GM23338 (cell line): ENCODE measurements around the gene ZNF778. TPM values are rescaled to one million over a fixed set of nuclear protein-coding genes. Genes with fewer than 3 reads are reported as not detected.

ENCODE experiments used
- ATAC-seq: fragments of 200-7000 bp; cut with Tn5 transposase; 3 replicates; pipeline ENCODE4 v1.9.1; 2020
- DNase-seq: peaks from one replicate; pipeline ENCODE4 v3.0.0-alpha.2; 2015; ENCODE audit warnings: low spot score
- H2AFZ ChIP-seq: fragments of 200-600 bp; sonication (generic); 2 replicates; pipeline ENCODE4 v1.8.0; 2016; ENCODE audit warnings: antibody characterized with exemption, mild to moderate bottlenecking, moderate library complexity
- H3F3A ChIP-seq: fragments of 200-600 bp; sonication (generic); replicated peaks from 2 replicates; pipeline ENCODE4 v1.8.0; 2017; ENCODE audit warnings: antibody characterized with exemption, mixed run types, low read depth
- H3K27ac ChIP-seq: fragments of 200-600 bp; sonication (generic); 2 replicates; pipeline ENCODE4 v1.6.1; 2016; ENCODE audit warnings: low read depth
- H3K27me3 ChIP-seq: fragments of 200-600 bp; sonication (generic); 2 replicates; pipeline ENCODE4 v1.8.0; 2016; ENCODE audit warnings: mild to moderate bottlenecking, mixed run types, moderate library complexity; ENCODE audit not compliant: insufficient read depth
- H3K36me3 ChIP-seq: fragments of 200-600 bp; sonication (generic); 2 replicates; pipeline ENCODE4 v1.8.0; 2016; ENCODE audit warnings: mild to moderate bottlenecking; ENCODE audit not compliant: insufficient read depth
- H3K4me1 ChIP-seq: fragments of 200-600 bp; sonication (generic); 2 replicates; pipeline ENCODE4 v1.8.0; 2016; ENCODE audit warnings: mild to moderate bottlenecking, moderate library complexity; ENCODE audit not compliant: insufficient read depth
- H3K4me2 ChIP-seq: fragments of 200-600 bp; sonication (generic); 2 replicates; pipeline ENCODE4 v1.7.1; 2017; ENCODE audit warnings: mixed run types
- H3K4me3 ChIP-seq: fragments of 200-600 bp; sonication (generic); 2 replicates; pipeline ENCODE4 v1.6.1; 2016; ENCODE audit warnings: mixed run types
- H3K79me2 ChIP-seq: fragments of 200-600 bp; sonication (generic); replicated peaks from 2 replicates; pipeline ENCODE4 v1.8.0; 2017; ENCODE audit warnings: mild to moderate bottlenecking; ENCODE audit not compliant: insufficient read depth
- H3K9me2 ChIP-seq: fragments of 200-600 bp; sonication (generic); 2 replicates; pipeline ENCODE4 v1.8.0; 2017; ENCODE audit not compliant: insufficient read depth
- H4K20me1 ChIP-seq: fragments of 200-600 bp; sonication (generic); replicated peaks from 2 replicates; pipeline ENCODE4 v1.8.0; 2017; ENCODE audit warnings: mild to moderate bottlenecking; ENCODE audit not compliant: insufficient read depth
- H3K27ac Mint-ChIP-seq: 2 replicates; pipeline ENCODE4 v1.8.0; 2020; ENCODE audit warnings: inconsistent platforms, mild to moderate bottlenecking, moderate library complexity, mixed read lengths
- H3K27me3 Mint-ChIP-seq: 3 replicates; pipeline ENCODE4 v1.8.0; 2022; ENCODE audit warnings: low read depth, mild to moderate bottlenecking, moderate library complexity, mixed read lengths, inconsistent platforms; ENCODE audit not compliant: insufficient read depth, poor library complexity
- H3K36me3 Mint-ChIP-seq: 3 replicates; pipeline ENCODE4 v1.8.0; 2021; ENCODE audit warnings: low read depth, mild to moderate bottlenecking, inconsistent platforms, moderate library complexity, mixed read lengths
- H3K4me1 Mint-ChIP-seq: 3 replicates; pipeline ENCODE4 v1.8.0; 2020; ENCODE audit warnings: mild to moderate bottlenecking, inconsistent platforms, mixed read lengths
- H3K4me3 Mint-ChIP-seq: 3 replicates; pipeline ENCODE4 v1.8.0; 2021; ENCODE audit warnings: moderate library complexity, mild to moderate bottlenecking, inconsistent platforms, mixed read lengths
- H3K9me3 Mint-ChIP-seq: 3 replicates; pipeline ENCODE4 v1.8.0; 2020; ENCODE audit warnings: moderate library complexity, mild to moderate bottlenecking, inconsistent platforms, mixed read lengths
- CREB1 ChIP-seq: fragments of 250-450 bp; sonication (Bioruptor Pico); IDR thresholded peaks from 2 replicates; pipeline ENCODE4 v1.5.0; 2020; ENCODE audit warnings: low read depth, mild to moderate bottlenecking, moderate library complexity
- EZH2phosphoT487 ChIP-seq: fragments of 200-600 bp; sonication (generic); IDR thresholded peaks from one replicate; pipeline ENCODE4 v1.8.1; 2018; ENCODE audit warnings: antibody characterized with exemption; ENCODE audit not compliant: unreplicated experiment
- ZNF331 ChIP-seq: fragments of 250-450 bp; sonication (Bioruptor Pico); IDR thresholded peaks from 2 replicates; pipeline ENCODE4 v1.5.0; 2020; ENCODE audit warnings: low read depth, mild to moderate bottlenecking, moderate library complexity
- polyA plus RNA-seq: library from polyadenylated mRNA; unstranded; fragments of >200 nt; fragmentation: Nextera tagmentation; extraction: Ambion mirVana; gene quantifications from 2 replicates; pipeline ENCODE4 v1.2.1, GENCODE V29; 2016
- total RNA-seq: library from RNA; depleted of rRNA; stranded (reverse); fragments of >200 nt; shearing (Covaris generic); gene quantifications from 2 replicates; pipeline ENCODE4 v1.2.3, GENCODE V29; 2014
- TF ChIP-seq, protein P1 (sequence below), 2 experiments: fragments of 200-600 bp in 1 of 2; sonication (generic) in 1 of 2; conservative IDR thresholded peaks; 2 replicates each; pipeline versions ENCODE4 v1.5.1 to v1.6.1; 2016 to 2017; ENCODE audit warnings: antibody characterized with exemption in 2 of 2, low read depth in 2 of 2, mild to moderate bottlenecking in 2 of 2, moderate library complexity in 1 of 2

ZNF778 gene
- total and polyA plus RNA-seq, 2 experiments from 2014 or later = 7.9 to 43.4 TPM

DNA sequence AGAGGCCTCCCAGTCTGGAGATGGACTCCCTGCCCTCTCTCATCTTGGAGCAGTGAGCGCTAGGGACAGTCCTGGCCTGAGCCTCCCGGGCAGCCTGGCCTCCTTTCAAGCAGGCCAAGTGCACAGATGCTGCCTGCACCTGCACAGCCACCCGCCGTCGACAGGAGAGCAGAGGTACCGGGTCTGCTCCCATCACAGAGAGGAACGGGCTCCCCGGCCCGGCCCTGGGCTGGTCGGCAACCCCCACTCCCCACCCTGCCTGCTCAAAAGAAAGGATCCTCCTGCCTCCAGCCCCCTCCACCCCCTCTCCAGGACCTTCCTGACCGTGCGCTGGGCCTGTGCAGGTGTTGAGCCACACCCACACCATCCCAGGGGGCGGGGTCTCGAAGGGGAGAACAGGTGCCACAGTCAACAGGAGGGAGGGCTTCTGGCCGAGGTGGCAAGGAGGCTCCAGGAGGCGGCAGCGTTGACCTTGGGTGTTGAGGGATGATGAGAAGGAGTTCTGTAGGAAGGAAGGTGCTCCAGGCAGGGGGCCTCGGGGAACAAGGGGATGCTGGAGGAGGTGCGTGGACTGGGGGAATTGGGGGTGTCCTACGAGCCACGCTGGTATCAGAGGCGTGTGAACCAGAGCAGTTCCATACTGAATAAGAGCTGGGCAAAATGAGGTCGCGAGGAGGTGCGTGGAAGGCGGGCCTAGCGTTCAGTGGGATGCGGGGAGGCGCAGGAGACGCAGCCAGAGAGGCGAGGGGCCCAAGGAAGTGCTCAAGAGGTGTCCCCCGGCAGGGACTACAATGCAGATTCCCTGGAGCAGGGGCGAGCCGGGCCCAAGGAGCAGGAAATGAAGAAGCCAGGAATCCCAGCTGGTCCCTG lies 46.9 kb upstream of the ZNF778 start:
- Histone ChIP-seq H3K27ac (no peak overlapping the region), H3K36me3 (no peaks in the 10 kb centered on the region), H3K4me1 (peaks cover 12% of the 10 kb centered on the region), H3K27me3 (no peaks in the 10 kb centered on the region), H3K4me2 (peak overlapping the region; percentile 84), H3K79me2 (no peaks in the 10 kb centered on the region), H3K9me2 (no peaks in the 10 kb centered on the region), H3K4me3 (peak overlapping the region; percentile 64), H4K20me1 (no peaks in the 10 kb centered on the region), H3F3A (no peaks in the 10 kb centered on the region), H2AFZ (peak overlapping the region; percentile 90; the same call in 1 of the 2 replicates)
- TF ChIP-seq EZH2phosphoT487 (no peak), ZNF331 (CRISPR knock-in tag) (no peak)
- TF ChIP-seq, protein P1, sequence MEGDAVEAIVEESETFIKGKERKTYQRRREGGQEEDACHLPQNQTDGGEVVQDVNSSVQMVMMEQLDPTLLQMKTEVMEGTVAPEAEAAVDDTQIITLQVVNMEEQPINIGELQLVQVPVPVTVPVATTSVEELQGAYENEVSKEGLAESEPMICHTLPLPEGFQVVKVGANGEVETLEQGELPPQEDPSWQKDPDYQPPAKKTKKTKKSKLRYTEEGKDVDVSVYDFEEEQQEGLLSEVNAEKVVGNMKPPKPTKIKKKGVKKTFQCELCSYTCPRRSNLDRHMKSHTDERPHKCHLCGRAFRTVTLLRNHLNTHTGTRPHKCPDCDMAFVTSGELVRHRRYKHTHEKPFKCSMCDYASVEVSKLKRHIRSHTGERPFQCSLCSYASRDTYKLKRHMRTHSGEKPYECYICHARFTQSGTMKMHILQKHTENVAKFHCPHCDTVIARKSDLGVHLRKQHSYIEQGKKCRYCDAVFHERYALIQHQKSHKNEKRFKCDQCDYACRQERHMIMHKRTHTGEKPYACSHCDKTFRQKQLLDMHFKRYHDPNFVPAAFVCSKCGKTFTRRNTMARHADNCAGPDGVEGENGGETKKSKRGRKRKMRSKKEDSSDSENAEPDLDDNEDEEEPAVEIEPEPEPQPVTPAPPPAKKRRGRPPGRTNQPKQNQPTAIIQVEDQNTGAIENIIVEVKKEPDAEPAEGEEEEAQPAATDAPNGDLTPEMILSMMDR (conservative IDR thresholded peaks at IDR 0.05; ENCODE audit: low read depth in 2 of 2) = peak; percentile 14 to 56; a peak in 2 of 4 replicates
- H3K27me3 Mint-ChIP-seq = peaks cover 12% of the 10 kb centered on the region
- H3K27ac Mint-ChIP-seq = no peak overlapping the region
- peak; percentile 47 for ATAC-seq
- H3K4me1 Mint-ChIP-seq = peaks cover 16% of the 10 kb centered on the region
- DNase-seq = peak; percentile 91
- no peaks in the 10 kb centered on the region for H3K9me3 Mint-ChIP-seq
- H3K4me3 Mint-ChIP-seq = peak overlapping the region; percentile 73
- no peaks in the 10 kb centered on the region for H3K36me3 Mint-ChIP-seq

DNA sequence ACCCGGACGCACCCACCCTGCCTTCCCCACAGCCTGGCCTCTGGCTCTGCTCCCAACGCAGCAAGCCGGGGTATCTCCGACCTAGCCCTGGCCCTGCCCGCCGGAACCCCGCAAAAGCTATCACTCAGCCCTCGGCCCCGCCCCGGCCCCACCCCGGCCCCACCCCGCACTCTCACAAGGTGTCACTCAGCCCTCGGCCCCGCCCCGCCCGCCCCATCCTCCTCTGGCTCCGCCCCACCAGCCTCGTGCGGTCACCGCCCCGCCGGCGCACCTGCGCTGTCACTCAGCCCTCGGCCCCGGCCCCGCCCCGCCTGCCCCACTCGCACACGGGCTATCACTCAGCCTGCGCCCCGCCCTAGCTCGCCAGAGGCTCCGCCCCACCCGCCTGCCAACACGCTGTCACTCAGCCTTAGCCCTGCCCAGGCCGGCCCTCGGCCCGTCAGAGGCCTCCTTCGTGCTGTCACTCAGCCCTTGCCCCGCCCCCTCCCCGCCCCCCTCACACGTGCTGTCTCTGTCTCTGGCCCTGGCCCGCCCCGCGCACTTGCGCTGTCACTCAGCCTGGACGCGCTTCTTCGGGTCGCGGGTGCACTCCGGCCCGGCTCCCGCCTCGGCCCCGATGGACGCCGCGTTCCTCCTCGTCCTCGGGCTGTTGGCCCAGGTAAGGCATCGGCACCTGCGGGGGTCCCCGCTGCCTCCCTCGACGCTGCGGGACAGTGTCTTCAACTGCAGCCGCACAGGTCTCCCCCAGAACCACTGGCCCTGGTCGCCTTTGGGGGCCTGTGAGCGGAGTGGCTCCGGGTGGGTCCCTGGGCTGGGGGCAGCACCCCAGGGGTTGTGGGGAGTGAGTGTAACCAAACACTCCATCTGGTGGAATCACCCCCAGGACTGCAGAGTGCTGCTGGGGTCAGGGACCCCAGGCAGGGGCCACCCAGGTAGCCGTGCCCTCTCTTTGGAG lies 46.0 kb upstream of the ZNF778 start, which contains the start of gene CDH15:
CDH15 (plus strand) TSS at position 533 of the 955 bp plus-strand sequence; CDS start at position 617, 84 bp downstream.
- Histone ChIP-seq H3K79me2 (no peaks in the 10 kb centered on the region), H3K27me3 (no peaks in the 10 kb centered on the region), H4K20me1 (no peaks in the 10 kb centered on the region), H3K4me2 (peak within 1 kb of the TSS; percentile 87), H3F3A (no peaks in the 10 kb centered on the region), H2AFZ (peak within 1 kb of the TSS; percentile 90; the same call in 1 of the 2 replicates), H3K4me1 (peaks cover 12% of the 10 kb centered on the region), H3K9me2 (no peaks in the 10 kb centered on the region), H3K36me3 (no peaks in the 10 kb centered on the region), H3K4me3 (peak within 1 kb of the TSS; percentile 64), H3K27ac (no peak within 1 kb of the TSS)
- Mint-ChIP-seq H3K27ac (no peak within 1 kb of the TSS), H3K36me3 (no peaks in the 10 kb centered on the region), H3K4me1 (peaks cover 16% of the 10 kb centered on the region), H3K4me3 (peak within 1 kb of the TSS; percentile 73), H3K9me3 (no peaks in the 10 kb centered on the region), H3K27me3 (peaks cover 12% of the 10 kb centered on the region)
- ATAC-seq = peak; percentile 46
- TF ChIP-seq EZH2phosphoT487 = no peak
- 0 out of 2 replicates have a peak, but pooled peaks have one; percentile 3 for TF ChIP-seq CREB1
- peak; percentile 98 for DNase-seq
